D721Med (cell line): ENCODE data around the gene SV2C.

ENCODE experiments used
- DNase-seq: peaks from one replicate; pipeline ENCODE4 v3.0.0; 2011; ENCODE audit warnings: low spot score; ENCODE audit not compliant: insufficient read length
- FAIRE-seq: peaks from 2 replicates; lab custom pipeline; 2011; peaks lifted over from hg19 to GRCh38; lab: Jason Lieb, UNC
- TF ChIP-seq, protein P1 (sequence below): IDR thresholded peaks from 2 replicates; pipeline ENCODE4 v1.5.1; 2012; ENCODE audit warnings: mild to moderate bottlenecking, control low read depth; ENCODE audit not compliant: insufficient read depth; ENCODE audit errors: missing control alignments

The SV2C gene

DNA sequence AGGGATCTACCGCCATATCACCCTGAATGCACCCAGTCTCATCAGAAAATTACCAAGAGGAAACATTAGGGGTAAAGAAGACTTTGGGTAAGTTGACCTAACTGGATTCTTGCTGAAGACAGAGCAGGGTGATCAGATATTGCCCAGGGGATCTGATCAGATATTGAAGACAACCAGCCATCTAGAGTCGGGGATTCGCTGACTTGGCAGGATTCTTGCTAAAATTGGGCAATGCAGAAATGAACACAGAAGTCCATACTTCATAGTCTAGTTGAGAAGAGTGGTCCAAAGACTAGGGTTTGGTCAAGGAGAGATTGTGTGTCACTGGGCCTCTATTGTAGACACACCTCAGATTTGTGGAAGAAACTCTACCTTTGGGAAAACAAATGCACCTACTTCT, 107.2 kb downstream of the SV2C start:
- FAIRE-seq (no peak), DNase-seq (no peak)
- TF ChIP-seq, protein P1, sequence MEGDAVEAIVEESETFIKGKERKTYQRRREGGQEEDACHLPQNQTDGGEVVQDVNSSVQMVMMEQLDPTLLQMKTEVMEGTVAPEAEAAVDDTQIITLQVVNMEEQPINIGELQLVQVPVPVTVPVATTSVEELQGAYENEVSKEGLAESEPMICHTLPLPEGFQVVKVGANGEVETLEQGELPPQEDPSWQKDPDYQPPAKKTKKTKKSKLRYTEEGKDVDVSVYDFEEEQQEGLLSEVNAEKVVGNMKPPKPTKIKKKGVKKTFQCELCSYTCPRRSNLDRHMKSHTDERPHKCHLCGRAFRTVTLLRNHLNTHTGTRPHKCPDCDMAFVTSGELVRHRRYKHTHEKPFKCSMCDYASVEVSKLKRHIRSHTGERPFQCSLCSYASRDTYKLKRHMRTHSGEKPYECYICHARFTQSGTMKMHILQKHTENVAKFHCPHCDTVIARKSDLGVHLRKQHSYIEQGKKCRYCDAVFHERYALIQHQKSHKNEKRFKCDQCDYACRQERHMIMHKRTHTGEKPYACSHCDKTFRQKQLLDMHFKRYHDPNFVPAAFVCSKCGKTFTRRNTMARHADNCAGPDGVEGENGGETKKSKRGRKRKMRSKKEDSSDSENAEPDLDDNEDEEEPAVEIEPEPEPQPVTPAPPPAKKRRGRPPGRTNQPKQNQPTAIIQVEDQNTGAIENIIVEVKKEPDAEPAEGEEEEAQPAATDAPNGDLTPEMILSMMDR: no peak

- DNase-seq: no peak
- TF ChIP-seq, protein P1: no peak
- no peak for FAIRE-seq
These were observed 109.7 kb downstream of the SV2C start for GRCh38 chr5:76192837-76193236.

GRCh38 chr5:76193635-76194034, 110.5 kb downstream of the SV2C start:
- DNase-seq (no peak), FAIRE-seq (no peak)
- TF ChIP-seq, protein P1: no peak

DNA sequence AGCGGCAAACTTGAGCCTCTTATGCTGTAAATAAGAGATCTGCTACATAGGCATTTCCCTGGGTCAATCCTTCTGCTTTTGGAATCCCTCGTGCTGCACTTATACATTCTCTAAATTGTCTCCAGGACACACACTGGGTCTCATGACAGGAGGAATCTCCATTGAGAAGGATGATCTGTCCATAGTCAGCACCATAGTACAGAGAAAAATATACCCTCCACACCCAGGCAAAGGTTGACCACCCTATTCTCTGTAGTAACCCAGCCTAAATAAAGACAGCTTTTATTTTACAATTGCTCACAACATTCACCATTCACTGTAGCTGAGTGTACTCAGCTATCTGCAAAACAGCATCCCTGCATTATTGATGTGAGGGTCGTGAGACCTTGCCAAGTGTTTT, 111.2 kb downstream of the SV2C start:
- TF ChIP-seq, protein P1: no peak
- DNase-seq (no peak), FAIRE-seq (peak; percentile 91)

DNA sequence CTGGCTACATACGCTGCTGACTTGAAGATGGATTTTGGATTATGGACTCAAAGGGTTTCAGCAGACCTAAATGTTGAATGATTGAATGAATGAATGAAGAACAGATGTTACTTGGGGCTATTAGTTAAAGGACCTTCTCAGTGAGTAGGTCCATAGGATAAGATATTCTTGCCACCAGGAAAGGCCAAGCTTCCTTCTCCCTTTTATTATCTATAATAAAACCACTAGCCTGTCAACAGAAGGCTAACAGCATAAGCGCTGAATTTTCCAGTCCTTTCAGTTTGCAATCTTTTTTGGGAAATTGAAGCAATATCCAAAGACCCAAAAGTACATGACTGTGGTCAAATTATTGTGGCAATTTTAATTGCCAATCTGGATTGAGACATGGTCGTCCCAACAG, 113.3 kb downstream of the SV2C start:
- DNase-seq: no peak
- TF ChIP-seq, protein P1: no peak
- FAIRE-seq: no peak

DNA sequence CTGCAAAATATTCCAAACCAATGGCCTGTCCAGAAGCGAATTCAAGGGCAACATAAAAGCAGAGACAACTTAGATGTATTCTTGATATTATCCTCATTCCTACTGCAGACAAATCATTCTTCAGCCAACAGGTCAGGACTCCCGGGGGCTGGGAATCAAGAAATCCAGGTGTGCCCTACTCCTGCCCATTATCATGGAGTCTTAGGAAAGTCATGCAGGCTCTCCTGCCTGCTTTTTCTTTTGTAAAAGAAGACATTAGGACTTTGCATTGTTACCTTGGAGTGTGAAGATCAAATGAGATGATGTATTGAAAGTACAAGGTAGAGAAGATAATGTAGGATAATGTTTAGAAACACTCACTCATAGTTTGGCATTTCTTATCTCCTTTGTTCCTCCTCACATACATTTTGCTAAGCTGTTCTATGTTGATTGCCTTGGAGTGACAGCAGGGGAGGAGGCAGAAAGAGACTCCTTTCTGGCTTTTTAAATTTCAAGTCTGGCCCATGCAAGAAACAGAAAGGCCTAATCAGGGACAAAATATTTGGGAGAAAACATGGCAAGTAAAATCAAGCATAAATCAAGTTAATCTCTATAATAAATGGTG, 113.8 kb downstream of the SV2C start:
- TF ChIP-seq, protein P1: no peak
- DNase-seq: no peak
- FAIRE-seq: no peak

DNA sequence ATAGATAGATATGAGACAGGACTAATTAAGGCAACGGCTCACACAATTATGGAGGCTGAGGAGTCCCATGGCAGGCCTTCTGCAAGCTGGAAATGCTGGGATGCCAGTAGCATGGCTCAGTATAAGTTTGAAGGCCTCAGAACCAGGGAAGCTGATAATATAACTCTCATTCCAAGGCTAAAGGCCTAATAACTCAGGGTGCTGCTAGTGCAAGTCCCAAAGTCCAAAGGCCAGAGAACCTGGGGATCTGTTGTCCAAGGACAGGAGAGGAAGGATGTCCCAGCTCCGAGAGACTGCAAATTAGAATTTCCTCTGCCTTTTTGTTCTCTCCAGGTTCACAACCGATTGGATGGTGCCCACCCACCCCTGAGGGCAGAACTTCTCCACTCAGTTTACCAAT, 114.5 kb downstream of the SV2C start:
- DNase-seq (no peak), FAIRE-seq (no peak)
- TF ChIP-seq, protein P1: no peak
